Neutrophil (primary cell): ENCODE measurements around the gene NDUFB4.

Experiments used
- H3K27ac ChIP-seq: fragments of 200-600 bp; sonication (generic); 2 replicates; pipeline ENCODE4 v1.5.1; 2016; ENCODE audit warnings: mild to moderate bottlenecking, moderate library complexity
- H3K27me3 ChIP-seq: fragments of 200-600 bp; sonication (generic); 2 replicates; pipeline ENCODE4 v1.6.0; 2016; ENCODE audit warnings: mild to moderate bottlenecking
- H3K36me3 ChIP-seq: fragments of 200-600 bp; sonication (generic); 2 replicates; pipeline ENCODE4 v1.5.1; 2017
- H3K4me1 ChIP-seq, 2 experiments: fragments of 200-600 bp in 1 of 2; sonication (generic) in 1 of 2; 1 replicate in 1 of 2; 2 replicates in 1 of 2; pipeline versions ENCODE4 v1.5.1 to v1.6.1; 2013 to 2016; ENCODE audit warnings: low read depth in 1 of 2, low read length in 1 of 2, mild to moderate bottlenecking in 1 of 2, moderate library complexity in 1 of 2; ENCODE audit not compliant: control insufficient read depth in 1 of 2, insufficient read depth in 1 of 2
- H3K4me3 ChIP-seq, 2 experiments: fragments of 200-600 bp in 1 of 2; sonication (generic) in 1 of 2; 1 replicate in 1 of 2; 2 replicates in 1 of 2; pipeline ENCODE4 v1.5.1; 2013 to 2016; ENCODE audit warnings: low read depth in 1 of 2, low read length in 1 of 2, mild to moderate bottlenecking in 1 of 2, moderate library complexity in 1 of 2
- H3K9me3 ChIP-seq: fragments of 200-600 bp; sonication (generic); 2 replicates; pipeline ENCODE4 v1.5.1; 2016
- TF ChIP-seq, protein P1 (sequence below): fragments of 200-600 bp; sonication (generic); IDR thresholded peaks from 2 replicates; pipeline ENCODE4 v1.5.1; 2016; ENCODE audit warnings: antibody characterized with exemption

The NDUFB4 gene

DNA sequence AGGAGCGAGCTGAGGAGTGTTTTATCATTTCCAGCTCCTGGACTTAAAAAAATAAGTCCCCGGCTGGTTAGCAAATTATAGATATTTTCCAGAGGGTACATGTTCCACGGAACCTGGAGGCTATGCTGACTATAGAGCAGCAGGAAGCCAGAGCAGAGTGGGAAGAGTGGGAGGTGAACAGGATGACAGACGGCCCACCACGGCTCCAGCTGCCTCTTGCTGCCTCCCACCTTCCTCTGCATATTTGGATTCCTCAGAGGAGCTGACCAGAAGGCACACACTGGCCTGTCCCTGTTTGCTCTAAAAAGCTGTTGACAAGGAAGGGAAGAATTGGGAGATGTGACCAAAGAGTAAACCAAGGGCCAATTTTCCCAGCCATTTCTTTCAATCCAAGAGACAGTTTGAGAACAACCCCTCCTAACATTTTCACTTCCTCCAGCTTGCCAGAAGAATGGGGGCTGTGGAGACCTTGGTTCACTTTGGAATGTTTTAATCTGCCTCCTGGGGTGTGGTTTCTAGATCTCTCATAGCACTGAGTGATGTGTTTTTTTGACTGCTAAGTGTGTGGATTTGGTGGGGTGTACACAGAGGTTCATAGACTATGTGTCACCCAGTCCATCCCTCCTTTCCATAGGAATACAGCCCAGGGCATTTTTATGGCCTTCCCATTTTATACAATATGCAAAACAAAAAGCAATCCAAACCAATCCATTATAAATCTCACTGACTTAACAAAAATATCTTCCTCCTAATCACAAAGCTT is 49.1 kb downstream of the NDUFB4 start:
- H3K27ac ChIP-seq, result no peak overlapping the region
- no peak overlapping the region for H3K4me3 ChIP-seq
- TF ChIP-seq, protein P1, sequence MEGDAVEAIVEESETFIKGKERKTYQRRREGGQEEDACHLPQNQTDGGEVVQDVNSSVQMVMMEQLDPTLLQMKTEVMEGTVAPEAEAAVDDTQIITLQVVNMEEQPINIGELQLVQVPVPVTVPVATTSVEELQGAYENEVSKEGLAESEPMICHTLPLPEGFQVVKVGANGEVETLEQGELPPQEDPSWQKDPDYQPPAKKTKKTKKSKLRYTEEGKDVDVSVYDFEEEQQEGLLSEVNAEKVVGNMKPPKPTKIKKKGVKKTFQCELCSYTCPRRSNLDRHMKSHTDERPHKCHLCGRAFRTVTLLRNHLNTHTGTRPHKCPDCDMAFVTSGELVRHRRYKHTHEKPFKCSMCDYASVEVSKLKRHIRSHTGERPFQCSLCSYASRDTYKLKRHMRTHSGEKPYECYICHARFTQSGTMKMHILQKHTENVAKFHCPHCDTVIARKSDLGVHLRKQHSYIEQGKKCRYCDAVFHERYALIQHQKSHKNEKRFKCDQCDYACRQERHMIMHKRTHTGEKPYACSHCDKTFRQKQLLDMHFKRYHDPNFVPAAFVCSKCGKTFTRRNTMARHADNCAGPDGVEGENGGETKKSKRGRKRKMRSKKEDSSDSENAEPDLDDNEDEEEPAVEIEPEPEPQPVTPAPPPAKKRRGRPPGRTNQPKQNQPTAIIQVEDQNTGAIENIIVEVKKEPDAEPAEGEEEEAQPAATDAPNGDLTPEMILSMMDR, result no peak
- H3K4me1 ChIP-seq, result no peaks in the 10 kb centered on the region
- H3K9me3 ChIP-seq, result no peaks in the 10 kb centered on the region
- H3K36me3 ChIP-seq, result no peaks in the 10 kb centered on the region
- no peaks in the 10 kb centered on the region for H3K27me3 ChIP-seq

DNA sequence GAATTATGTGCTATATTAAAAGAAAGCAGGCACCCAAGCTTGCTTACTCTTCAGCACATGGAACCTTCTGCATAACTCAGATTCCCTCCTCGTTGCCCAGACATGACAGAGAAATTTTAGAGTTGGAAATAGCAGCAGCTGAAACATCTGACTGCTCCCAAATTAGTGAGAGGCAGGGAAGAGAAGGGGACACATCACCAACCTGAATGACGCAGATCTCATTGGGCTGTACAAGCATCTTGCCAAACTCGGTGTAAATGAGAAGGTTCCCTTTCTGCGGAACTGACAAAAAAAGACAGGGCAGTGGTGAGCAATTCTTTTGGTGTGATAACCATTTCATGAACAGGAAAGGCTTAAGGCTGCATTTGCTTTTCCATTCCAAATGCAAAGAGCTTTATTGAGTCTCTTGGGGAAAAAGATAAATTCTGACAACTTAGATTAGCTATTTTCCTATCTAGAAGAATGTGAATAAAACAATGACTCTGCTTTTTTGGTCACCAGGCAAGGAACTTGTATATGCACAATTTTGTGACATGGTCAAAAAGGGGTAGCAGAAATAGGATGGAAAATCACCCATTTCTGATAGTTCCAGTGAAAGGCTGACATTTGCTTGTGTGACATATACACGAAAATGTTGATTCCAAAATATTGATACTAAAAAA is 50.8 kb downstream of the NDUFB4 start:
- H3K27ac ChIP-seq, result no peak overlapping the region
- no peaks in the 10 kb centered on the region for H3K27me3 ChIP-seq
- H3K4me3 ChIP-seq, result no peak overlapping the region
- TF ChIP-seq, protein P1, result no peak
- no peaks in the 10 kb centered on the region for H3K9me3 ChIP-seq
- no peaks in the 10 kb centered on the region for H3K36me3 ChIP-seq
- H3K4me1 ChIP-seq, result no peaks in the 10 kb centered on the region

DNA sequence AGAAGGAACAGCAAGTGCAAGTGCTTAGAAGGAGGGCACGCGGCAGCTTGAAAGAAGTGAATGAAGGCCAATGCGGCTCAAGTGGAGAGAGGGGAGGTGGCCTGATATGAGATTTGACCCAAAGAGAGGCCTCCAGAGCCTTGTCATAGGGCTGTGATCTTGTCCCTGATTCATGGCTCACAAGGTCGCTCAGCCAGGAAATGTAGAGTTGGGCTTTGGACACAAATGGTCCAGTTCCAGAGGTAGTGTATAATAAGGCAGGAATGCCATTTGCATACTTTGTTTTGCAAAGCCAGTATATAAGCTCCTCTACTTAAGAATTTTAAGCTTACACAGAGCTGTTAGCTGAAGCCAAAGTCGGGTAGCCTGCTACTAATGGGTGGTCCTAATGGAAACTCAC is 52.2 kb downstream of the NDUFB4 start:
- H3K4me1 ChIP-seq, result no peaks in the 10 kb centered on the region
- TF ChIP-seq, protein P1, result no peak
- no peaks in the 10 kb centered on the region for H3K27me3 ChIP-seq
- H3K36me3 ChIP-seq, result no peaks in the 10 kb centered on the region
- H3K4me3 ChIP-seq, result no peak overlapping the region
- no peaks in the 10 kb centered on the region for H3K9me3 ChIP-seq
- H3K27ac ChIP-seq, result no peak overlapping the region

DNA sequence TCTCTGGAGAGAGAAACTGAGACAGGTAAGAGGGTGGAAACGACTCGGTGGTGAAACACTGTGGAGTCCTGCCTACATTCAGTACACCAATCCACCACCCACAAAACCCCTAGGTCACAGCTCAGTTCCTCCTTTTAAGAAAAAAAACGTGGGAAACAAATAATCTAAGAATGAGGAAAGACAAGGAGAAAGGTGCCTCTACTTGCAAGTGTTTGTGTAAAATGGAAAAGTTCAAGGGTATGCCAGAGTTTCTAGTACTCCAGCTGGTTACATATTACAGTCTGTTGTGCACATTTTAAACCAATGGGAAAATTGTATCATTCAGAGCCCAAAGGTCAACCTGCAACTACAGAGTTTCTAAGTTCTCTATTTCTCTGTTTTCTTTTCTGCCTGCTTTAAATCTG is 53.7 kb downstream of the NDUFB4 start:
- Histone ChIP-seq H3K9me3 (no peaks in the 10 kb centered on the region), H3K36me3 (no peaks in the 10 kb centered on the region)

DNA sequence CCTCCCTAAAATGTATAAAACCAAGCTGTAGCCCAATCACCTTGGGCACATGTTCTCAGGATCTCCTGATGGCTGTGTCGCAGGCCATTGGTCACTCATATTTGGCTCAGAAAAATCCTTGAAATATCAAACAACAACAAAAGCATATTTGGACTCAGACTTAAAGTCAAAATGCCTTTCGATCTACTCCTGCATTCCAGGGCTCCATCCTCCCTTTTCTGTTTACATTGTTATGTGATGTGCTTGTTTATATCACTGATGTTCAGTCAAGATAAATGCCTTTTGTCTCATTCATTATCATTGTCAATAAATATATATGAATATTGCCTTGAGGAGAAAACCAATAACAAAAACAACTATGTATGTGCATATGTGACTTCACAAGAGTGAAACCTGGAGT is 54.2 kb downstream of the NDUFB4 start:
- no peaks in the 10 kb centered on the region for H3K4me1 ChIP-seq
- no peaks in the 10 kb centered on the region for H3K27me3 ChIP-seq
- no peaks in the 10 kb centered on the region for H3K36me3 ChIP-seq
- H3K4me3 ChIP-seq, result no peak overlapping the region
- no peak overlapping the region for H3K27ac ChIP-seq
- TF ChIP-seq, protein P1, result no peak
- no peaks in the 10 kb centered on the region for H3K9me3 ChIP-seq

More for the DNA sequence above, 53.7 kb downstream of the NDUFB4 start:
- Histone ChIP-seq H3K27ac (no peak overlapping the region), H3K4me1 (no peaks in the 10 kb centered on the region), H3K4me3 (no peak overlapping the region), H3K27me3 (no peaks in the 10 kb centered on the region)
- TF ChIP-seq, protein P1, result no peak
